AG20443 (cell line): Measurements from ENCODE around the gene VAT1.
"Not testable (repeated sequence)": the region's sequence is repeated elsewhere in the genome, so short reads cannot be mapped to it uniquely, and the experiment has no call there.

Source experiments
- DNase-seq: peaks from one replicate; pipeline ENCODE4 v3.0.0; 2012; ENCODE audit warnings: low spot score, mixed read lengths

VAT1 gene

DNA sequence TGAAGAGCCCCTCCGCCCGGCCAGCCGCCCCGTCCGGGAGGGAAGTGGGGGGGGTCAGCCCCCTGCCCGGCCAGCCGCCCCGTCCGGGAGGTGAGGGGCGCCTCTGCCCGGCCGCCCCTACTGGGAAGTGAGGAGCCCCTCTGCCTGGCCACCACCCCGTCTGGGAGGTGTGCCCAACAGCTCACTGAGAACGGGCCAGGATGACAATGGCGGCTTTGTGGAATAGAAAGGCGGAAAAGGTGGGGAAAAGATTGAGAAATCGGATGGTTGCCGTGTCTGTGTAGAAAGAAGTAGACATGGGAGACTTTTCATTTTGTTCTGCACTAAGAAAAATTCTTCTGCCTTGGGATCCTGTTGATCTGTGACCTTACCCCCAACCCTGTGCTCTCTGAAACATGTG is 48.9 kb downstream of the VAT1 start:
- not testable (repeated sequence) for DNase-seq

DNA sequence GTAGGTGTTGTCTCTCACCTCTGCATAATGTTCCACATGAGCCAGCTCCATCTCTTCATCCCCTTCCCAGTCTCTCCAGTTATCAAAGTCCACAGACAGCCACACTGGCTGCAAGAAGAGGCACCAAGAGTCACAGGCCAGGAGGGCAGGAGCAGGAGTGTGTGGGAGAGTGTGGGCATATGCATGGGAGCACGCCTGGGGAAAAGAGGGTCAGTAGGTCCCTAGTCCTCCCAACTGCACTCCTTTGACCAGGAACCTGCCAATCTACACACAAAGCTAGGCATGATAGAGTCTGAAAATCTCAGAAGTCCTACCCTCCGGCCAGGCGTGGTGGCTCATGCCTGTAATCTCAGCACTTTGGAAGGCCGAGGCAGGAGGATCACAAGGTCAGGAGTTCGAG is 50.6 kb downstream of the VAT1 start:
- DNase-seq: no peak

DNA sequence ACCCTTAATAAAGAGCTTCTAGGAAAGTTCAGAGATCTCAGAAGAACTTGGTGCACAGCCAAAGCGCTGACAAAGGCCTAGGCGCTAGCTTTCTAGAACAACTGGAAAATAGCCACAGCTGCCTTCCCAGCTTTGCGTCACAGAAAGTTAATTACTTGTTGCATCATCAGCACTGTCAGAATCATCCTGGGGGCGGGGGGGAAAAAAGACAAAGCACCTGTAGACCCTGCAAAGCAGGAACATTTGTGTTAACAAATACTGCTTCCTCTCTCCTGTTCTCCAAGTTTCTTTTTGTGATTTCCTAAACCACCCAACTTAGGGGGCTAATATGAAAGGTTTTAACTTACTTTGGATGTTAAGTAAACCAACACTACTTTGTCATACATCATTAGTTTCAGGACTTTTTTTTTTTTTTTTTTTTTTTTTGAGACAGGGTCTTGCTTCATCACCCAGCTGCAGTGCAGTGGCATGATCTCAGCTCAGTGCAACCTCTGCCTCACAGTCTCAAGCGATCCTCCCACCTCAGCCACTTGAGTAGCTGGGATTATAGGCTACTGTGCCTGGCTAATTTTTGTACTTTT is 53.1 kb downstream of the VAT1 start:
- DNase-seq: no peak

DNA sequence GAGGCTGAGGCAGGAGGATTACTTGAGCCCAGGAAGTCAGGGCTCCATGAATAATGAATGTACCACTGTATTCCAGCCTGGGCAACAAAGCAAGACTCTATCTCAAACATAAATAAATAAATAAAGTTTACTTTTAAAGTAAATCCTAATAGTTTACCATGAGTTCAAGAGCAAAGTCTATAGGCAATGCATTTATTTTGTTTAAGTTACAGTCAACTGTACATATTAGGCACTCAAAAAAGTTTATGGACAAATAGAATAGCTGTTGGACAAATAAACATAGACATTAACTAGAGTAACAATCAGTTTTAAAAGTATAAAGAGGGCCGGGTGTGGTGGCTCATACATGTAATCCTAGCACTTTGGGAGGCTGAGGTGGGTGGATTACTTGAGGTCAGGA is 54.3 kb downstream of the VAT1 start:
- DNase-seq: no peak
